HCT116 (cell line): ENCODE data around the gene IFITM10. TPM values are rescaled to one million over a fixed set of nuclear protein-coding genes. Genes with fewer than 3 reads are reported as not detected.

Source experiments
- ATAC-seq: fragments of 200-7000 bp; cut with Tn5 transposase; 2 replicates; pipeline ENCODE4 v1.9.1; 2020; ENCODE audit warnings: mild to moderate bottlenecking, moderate library complexity
- BruUV-seq: library from RNA; stranded (reverse); fragments of 400-500 nt; replicated peaks from 2 replicates; lab custom pipeline; 2021; lab: Mats Ljungman, UMichigan
- CTCF ChIA-PET: fragments of 300-600 bp; sonication (Branson Sonifier 250); formaldehyde crosslinking; loops from one replicate; lab custom pipeline; 2021; ENCODE audit warnings: antibody characterized with exemption; lab: Charles Lee
- POLR2A ChIA-PET: fragments of 300-600, 350-600 bp; sonication (Branson Sonifier 250); formaldehyde crosslinking; loops from one replicate; lab custom pipeline; 2021; ENCODE audit warnings: antibody characterized with exemption; lab: Charles Lee
- RAD21 ChIA-PET, 2 experiments: fragments of 300-600 bp; sonication (Branson Sonifier 250); formaldehyde crosslinking; loops; one replicate each; lab custom pipeline; 2023; ENCODE audit warnings: low total read pairs in 2 of 2; ENCODE audit not compliant: uncharacterized antibody in 2 of 2, unreplicated experiment in 2 of 2, low non-redundant PET in 1 of 2; lab: Charles Lee
- DNase-seq: peaks from one replicate; pipeline ENCODE4 v3.0.0-alpha.2; 2010; ENCODE audit warnings: low read depth, low spot score
- H2AFZ ChIP-seq: fragments of 200-600 bp; shearing (Covaris generic), sonication (generic); 2 replicates; pipeline ENCODE4 v1.6.1; 2017; ENCODE audit warnings: low read depth, mixed run types, mixed read lengths, antibody characterized with exemption, low read length; ENCODE audit not compliant: poor library complexity, severe bottlenecking
- H3K27ac ChIP-seq: 2 replicates; pipeline ENCODE4 v1.5.1; 2012; ENCODE audit warnings: low read depth, low read length
- H3K27me3 ChIP-seq: fragments of 200-600 bp; sonication (generic); 2 replicates; pipeline ENCODE4 v1.6.1; 2016; ENCODE audit warnings: mixed run types, low read length, mixed read lengths; ENCODE audit not compliant: insufficient read depth
- H3K36me3 ChIP-seq, 2 experiments: fragments of 200-500 bp in 1 of 2; fragments of 200-600 bp in 1 of 2; sonication (Bioruptor generic) in 1 of 2; sonication (generic) in 1 of 2; 2 replicates each; pipeline versions ENCODE4 v1.5.1 to v1.6.1; 2014 to 2016; ENCODE audit warnings: low read length in 2 of 2, inconsistent platforms in 1 of 2, mixed read lengths in 1 of 2, mixed run types in 1 of 2; ENCODE audit not compliant: insufficient read depth in 2 of 2, control insufficient read depth in 1 of 2
- H3K4me1 ChIP-seq, 2 experiments: fragments of 200-600 bp in 1 of 2; sonication (generic) in 1 of 2; 2 replicates each; pipeline versions ENCODE4 v1.5.1 to v1.6.1; 2012 to 2017; ENCODE audit warnings: low read length in 2 of 2, inconsistent platforms in 1 of 2, mild to moderate bottlenecking in 1 of 2, mixed read lengths in 1 of 2, mixed run types in 1 of 2, moderate library complexity in 1 of 2; ENCODE audit not compliant: insufficient read depth in 2 of 2, control insufficient read depth in 1 of 2
- H3K4me2 ChIP-seq: fragments of 200-600 bp; sonication (generic); 2 replicates; pipeline ENCODE4 v1.6.1; 2017; ENCODE audit warnings: mixed run types, low read length, mixed read lengths
- H3K4me3 ChIP-seq, 2 experiments: fragments of 200-600 bp in 1 of 2; sonication (generic) in 1 of 2; replicated peaks in 1 of 2; 2 replicates each; pipeline ENCODE4 v1.5.1; 2011 to 2016; ENCODE audit warnings: low read length in 2 of 2, control low read depth in 1 of 2, low read depth in 1 of 2, mild to moderate bottlenecking in 1 of 2, mixed read lengths in 1 of 2, mixed run types in 1 of 2
- H3K79me2 ChIP-seq: fragments of 200-600 bp; sonication (generic); 2 replicates; pipeline ENCODE4 v1.6.1; 2017; ENCODE audit warnings: mild to moderate bottlenecking, mixed run types, low read length, moderate library complexity, mixed read lengths; ENCODE audit not compliant: insufficient read depth
- H3K9ac ChIP-seq: fragments of 200-600 bp; sonication (generic); 2 replicates; pipeline ENCODE4 v1.6.1; 2016; ENCODE audit warnings: low read length, mixed read lengths
- H3K9me2 ChIP-seq: fragments of 200-600 bp; sonication (generic), shearing (Covaris generic); 2 replicates; pipeline ENCODE4 v1.6.1; 2017; ENCODE audit warnings: mixed run types, mild to moderate bottlenecking, moderate library complexity; ENCODE audit not compliant: insufficient read depth
- H3K9me3 ChIP-seq, 2 experiments: fragments of 200-500 bp in 1 of 2; fragments of 200-600 bp in 1 of 2; sonication (Bioruptor generic) in 1 of 2; sonication (generic) in 1 of 2; 2 replicates each; pipeline ENCODE4 v1.6.1; 2014 to 2017; ENCODE audit warnings: low read length in 2 of 2, mixed read lengths in 2 of 2, inconsistent platforms in 1 of 2, low read depth in 1 of 2, mild to moderate bottlenecking in 1 of 2, mixed run types in 1 of 2, moderate library complexity in 1 of 2; ENCODE audit not compliant: control insufficient read depth in 1 of 2, insufficient read depth in 1 of 2
- H4K20me1 ChIP-seq: fragments of 200-600 bp; sonication (generic), shearing (Covaris generic); 2 replicates; pipeline ENCODE4 v1.6.1; 2017; ENCODE audit warnings: mixed run types, mild to moderate bottlenecking, moderate library complexity; ENCODE audit not compliant: insufficient read depth
- CBX3 ChIP-seq: IDR thresholded peaks from 2 replicates; pipeline ENCODE4 v1.6.1; 2012; ENCODE audit warnings: low read depth
- CTCF ChIP-seq, 3 experiments: fragments of 200-600 bp in 1 of 3; sonication (generic) in 1 of 3; IDR thresholded peaks in 2 of 3; conservative IDR thresholded peaks in 1 of 3; 2 replicates each; pipeline ENCODE4 v1.5.1; 2012 to 2017; ENCODE audit warnings: low read depth in 2 of 3, low read length in 2 of 3, antibody characterized with exemption in 1 of 3, borderline replicate concordance in 1 of 3, control low read depth in 1 of 3, mild to moderate bottlenecking in 1 of 3, mixed read lengths in 1 of 3, mixed run types in 1 of 3, moderate library complexity in 1 of 3; ENCODE audit not compliant: insufficient read depth in 1 of 3
- EGR1 ChIP-seq: IDR thresholded peaks from 2 replicates; pipeline ENCODE4 v1.6.1; 2012; ENCODE audit warnings: low read depth
- ELF1 ChIP-seq: IDR thresholded peaks from 2 replicates; pipeline ENCODE4 v1.6.1; 2012; ENCODE audit warnings: low read depth, borderline replicate concordance
- EZH2phosphoT487 ChIP-seq: fragments of 200-600 bp; IDR thresholded peaks from 2 replicates; pipeline ENCODE4 v1.6.1; 2018; ENCODE audit warnings: antibody characterized with exemption, borderline replicate concordance
- JUND ChIP-seq: IDR thresholded peaks from 2 replicates; pipeline ENCODE4 v1.6.1; 2012
- MAX ChIP-seq: IDR thresholded peaks from 2 replicates; pipeline ENCODE4 v1.6.1; 2012
- POLR2A ChIP-seq: IDR thresholded peaks from 2 replicates; pipeline ENCODE4 v1.7.0; 2011; ENCODE audit warnings: borderline replicate concordance; ENCODE audit not compliant: insufficient read depth, insufficient read length; ENCODE audit errors: extremely low read depth
- POLR2AphosphoS5 ChIP-seq: IDR thresholded peaks from 2 replicates; pipeline ENCODE4 v1.6.1; 2011; ENCODE audit warnings: mild to moderate bottlenecking, low read depth, low read length, moderate library complexity
- SIN3A ChIP-seq: IDR thresholded peaks from 2 replicates; pipeline ENCODE4 v1.6.1; 2012; ENCODE audit warnings: low read depth
- SP1 ChIP-seq: IDR thresholded peaks from 2 replicates; pipeline ENCODE4 v1.6.1; 2012; ENCODE audit warnings: low read depth
- SRF ChIP-seq: IDR thresholded peaks from 2 replicates; pipeline ENCODE4 v1.6.1; 2012; ENCODE audit warnings: low read depth
- TCF7L2 ChIP-seq: IDR thresholded peaks from 2 replicates; pipeline ENCODE4 v1.7.0; 2011; ENCODE audit warnings: borderline replicate concordance, inconsistent platforms; ENCODE audit not compliant: insufficient read depth, insufficient read length; ENCODE audit errors: extremely low read depth
- YY1 ChIP-seq: IDR thresholded peaks from 2 replicates; pipeline ENCODE4 v1.6.1; 2011; ENCODE audit warnings: low read length, low read depth, moderate library complexity, mild to moderate bottlenecking; ENCODE audit not compliant: insufficient replicate concordance; ENCODE audit errors: extremely low read depth
- ZBTB33 ChIP-seq: IDR thresholded peaks from 2 replicates; pipeline ENCODE4 v1.6.1; 2011; ENCODE audit warnings: mild to moderate bottlenecking, low read length, moderate library complexity; ENCODE audit not compliant: insufficient replicate concordance; ENCODE audit errors: extremely low read depth
- ZFX ChIP-seq: fragments of 450-650 bp; IDR thresholded peaks from 2 replicates; pipeline ENCODE4 v1.6.1; 2017
- intact Hi-C: fragments of 100-400 bp; cut with micrococcal nuclease; formaldehyde crosslinking; loops from 2 replicates; pipeline ENCODE4 v1.10.0; 2022
- total RNA-seq: library from RNA; stranded (reverse); gene quantifications from one replicate; pipeline ENCODE4 v1.2.1, GENCODE V29; 2021; ENCODE audit not compliant: unreplicated experiment

IFITM10 gene
- total RNA-seq, 1 experiment from 2014 or later = 1.9 TPM

- peak overlapping the region; percentile 75; the same call in 1 of the 2 replicates for H3K27ac ChIP-seq
- H4K20me1 ChIP-seq = no peaks in the 10 kb centered on the region
- peak overlapping the region; percentile 90 for H3K4me2 ChIP-seq
- H3K9me3 ChIP-seq = no peaks in the 10 kb centered on the region
- no peak overlapping the region for H3K9ac ChIP-seq
- DNase-seq = no peak
- no peaks in the 10 kb centered on the region for H3K79me2 ChIP-seq
- no peaks in the 10 kb centered on the region for H3K36me3 ChIP-seq
- ChIA-PET POLR2A (interaction anchor here (1.4 kb wide), 1 partner anchor 10 kb away, joined by 4 read pairs; no protein-coding TSS in a partner anchor), RAD21 (no interaction called here), CTCF (no interaction called here)
- H3K4me1 ChIP-seq = peaks cover 23 to 49% of the 10 kb centered on the region in 2 experiments
- intact Hi-C loops = no loop called here
- no peak for ATAC-seq
- H3K9me2 ChIP-seq = no peaks in the 10 kb centered on the region
- no peak for TF ChIP-seq ELF1
- no peak for TF ChIP-seq POLR2A
- TF ChIP-seq YY1 = no peak
- TF ChIP-seq MAX = no peak
- no peak for TF ChIP-seq EZH2phosphoT487
- TF ChIP-seq ZBTB33 = no peak
- TF ChIP-seq EGR1 = no peak
- no peak for TF ChIP-seq POLR2AphosphoS5
- TF ChIP-seq JUND = no peak
- TF ChIP-seq SP1 = no peak
- TF ChIP-seq SIN3A = no peak
- no peak for TF ChIP-seq CTCF (IDR thresholded peaks at IDR 0.05 in 2 of 3, conservative IDR thresholded peaks at IDR 0.05 in 1 of 3; ENCODE audit: borderline replicate concordance in 1 of 3, insufficient read depth in 1 of 3, low read depth in 2 of 3, low read length in 2 of 3)
- TF ChIP-seq CBX3 = no peak
- no peak for TF ChIP-seq SRF
- no peak for TF ChIP-seq TCF7L2
- TF ChIP-seq ZFX = no peak
- no peaks in the 10 kb centered on the region for H3K27me3 ChIP-seq
- BruUV-seq = no TSS peak
- no peak overlapping the region for H2AFZ ChIP-seq
- no peak overlapping the region for H3K4me3 ChIP-seq
These were observed 21.3 kb upstream of the IFITM10 start for GRCh38 chr11:1771700-1772099.
